ENCODE data around the gene ZNF619.

DNA sequence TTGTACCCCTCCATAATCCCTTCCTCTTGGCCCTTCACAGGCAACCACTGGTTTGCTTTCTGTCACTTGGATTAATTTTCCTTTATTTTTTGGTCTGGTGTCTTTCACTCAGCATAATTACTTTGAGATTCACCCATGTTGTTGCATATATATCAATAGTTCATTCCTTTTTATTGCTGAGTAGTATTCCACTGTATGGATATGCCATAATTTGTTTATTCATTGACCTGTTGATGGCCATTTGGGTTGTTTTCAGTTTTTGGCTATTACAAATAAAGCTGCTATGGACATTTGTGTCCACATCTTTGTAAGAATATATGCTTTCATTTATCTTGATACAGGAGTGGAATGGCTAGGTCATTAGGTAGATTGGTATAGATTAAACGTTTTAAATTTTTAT, 41.9 kb downstream of the ZNF619 start:
- TF ChIP-seq, protein P1, sequence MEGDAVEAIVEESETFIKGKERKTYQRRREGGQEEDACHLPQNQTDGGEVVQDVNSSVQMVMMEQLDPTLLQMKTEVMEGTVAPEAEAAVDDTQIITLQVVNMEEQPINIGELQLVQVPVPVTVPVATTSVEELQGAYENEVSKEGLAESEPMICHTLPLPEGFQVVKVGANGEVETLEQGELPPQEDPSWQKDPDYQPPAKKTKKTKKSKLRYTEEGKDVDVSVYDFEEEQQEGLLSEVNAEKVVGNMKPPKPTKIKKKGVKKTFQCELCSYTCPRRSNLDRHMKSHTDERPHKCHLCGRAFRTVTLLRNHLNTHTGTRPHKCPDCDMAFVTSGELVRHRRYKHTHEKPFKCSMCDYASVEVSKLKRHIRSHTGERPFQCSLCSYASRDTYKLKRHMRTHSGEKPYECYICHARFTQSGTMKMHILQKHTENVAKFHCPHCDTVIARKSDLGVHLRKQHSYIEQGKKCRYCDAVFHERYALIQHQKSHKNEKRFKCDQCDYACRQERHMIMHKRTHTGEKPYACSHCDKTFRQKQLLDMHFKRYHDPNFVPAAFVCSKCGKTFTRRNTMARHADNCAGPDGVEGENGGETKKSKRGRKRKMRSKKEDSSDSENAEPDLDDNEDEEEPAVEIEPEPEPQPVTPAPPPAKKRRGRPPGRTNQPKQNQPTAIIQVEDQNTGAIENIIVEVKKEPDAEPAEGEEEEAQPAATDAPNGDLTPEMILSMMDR (IDR thresholded peaks at IDR 0.05), result no peak
- TF ChIP-seq POLR2A (IDR thresholded peaks at IDR 0.05), result no peak

Data from thyroid gland (tissue), 4 donors.